VCaP (cell line): Measurements from ENCODE around the gene BLMH.

ENCODE experiments used
- H3K27ac ChIP-seq: fragments of 450-650 bp; 2 replicates; pipeline ENCODE4 v1.5.1; 2017
- CTCF ChIP-seq: fragments of 450-650 bp; conservative IDR thresholded peaks from 2 replicates; pipeline ENCODE4 v1.5.1; 2017; ENCODE audit warnings: mild to moderate bottlenecking, moderate library complexity

Gene BLMH

GRCh38 chr17:30304778-30305177 lies 13.0 kb upstream of the BLMH start:
- TF ChIP-seq CTCF = no peak

GRCh38 chr17:30302241-30302640 lies 10.5 kb upstream of the BLMH start:
- TF ChIP-seq CTCF = no peak

More at GRCh38 chr17:30304778-30305177, 13.0 kb upstream of the BLMH start:
- H3K27ac ChIP-seq = no peak overlapping the region

GRCh38 chr17:30300818-30301217 lies 9.1 kb upstream of the BLMH start:
- H3K27ac ChIP-seq = no peak overlapping the region
- no peak for TF ChIP-seq CTCF

More at GRCh38 chr17:30302241-30302640, 10.5 kb upstream of the BLMH start:
- no peak overlapping the region for H3K27ac ChIP-seq

GRCh38 chr17:30299000-30299399 lies 7.3 kb upstream of the BLMH start:
- H3K27ac ChIP-seq = no peak overlapping the region
- TF ChIP-seq CTCF = peak; percentile 79

- TF ChIP-seq CTCF = no peak
- H3K27ac ChIP-seq = no peak overlapping the region
These were observed 6.0 kb upstream of the BLMH start for GRCh38 chr17:30297715-30298114.

GRCh38 chr17:30296499-30297080 lies 4.8 kb upstream of the BLMH start:
- H3K27ac ChIP-seq = no peak overlapping the region
- no peak for TF ChIP-seq CTCF

- no peak for TF ChIP-seq CTCF
- H3K27ac ChIP-seq = peak overlapping the region; percentile 85
These were observed 628 bp upstream of the BLMH start for GRCh38 chr17:30292286-30292858.
